H9 (cell line): ENCODE results near the gene CLDN2. TPM values are rescaled to one million over a fixed set of nuclear protein-coding genes. Genes with fewer than 3 reads are reported as not detected.

Source experiments
- DNase-seq: peaks from one replicate; pipeline ENCODE4 v3.0.0-alpha.2; 2017
- H2AFZ ChIP-seq: one replicate; pipeline ENCODE4 v1.6.1; 2013; ENCODE audit warnings: mild to moderate bottlenecking, low read length, control low read depth, moderate library complexity
- H2AK5ac ChIP-seq: 2 replicates; pipeline ENCODE4 v1.6.1; 2013; ENCODE audit warnings: low read length, control low read depth, mixed read lengths; ENCODE audit not compliant: insufficient read length
- H2BK120ac ChIP-seq: one replicate; pipeline ENCODE4 v1.6.1; 2013; ENCODE audit warnings: low read depth, mild to moderate bottlenecking, low read length, control low read depth, inconsistent platforms; ENCODE audit not compliant: poor library complexity, severe bottlenecking
- H2BK12ac ChIP-seq: 2 replicates; pipeline ENCODE4 v1.6.1; 2013; ENCODE audit warnings: low read length, control low read depth, mixed read lengths, low read depth; ENCODE audit not compliant: insufficient read length
- H2BK15ac ChIP-seq: 2 replicates; pipeline ENCODE4 v1.6.1; 2013; ENCODE audit warnings: low read depth, low read length, control low read depth
- H2BK20ac ChIP-seq: one replicate; pipeline ENCODE4 v1.6.1; 2013; ENCODE audit warnings: low read depth, mild to moderate bottlenecking, low read length, control low read depth, inconsistent platforms; ENCODE audit not compliant: poor library complexity, severe bottlenecking
- H2BK5ac ChIP-seq: 2 replicates; pipeline ENCODE4 v1.6.1; 2013; ENCODE audit warnings: low read length, control low read depth, mixed read lengths; ENCODE audit not compliant: insufficient read length
- H3K14ac ChIP-seq: 2 replicates; pipeline ENCODE4 v1.6.1; 2013; ENCODE audit warnings: low read length, control low read depth; ENCODE audit not compliant: insufficient read depth
- H3K18ac ChIP-seq: 2 replicates; pipeline ENCODE4 v1.6.1; 2013; ENCODE audit warnings: low read depth, mild to moderate bottlenecking, mixed read lengths, low read length, control low read depth; ENCODE audit not compliant: insufficient read length
- H3K23ac ChIP-seq: 2 replicates; pipeline ENCODE4 v1.6.1; 2013; ENCODE audit warnings: low read length, control low read depth, mixed read lengths, low read depth; ENCODE audit not compliant: insufficient read length
- H3K23me2 ChIP-seq: 2 replicates; pipeline ENCODE4 v1.6.1; 2013; ENCODE audit warnings: low read depth, mild to moderate bottlenecking, mixed read lengths, low read length, control low read depth; ENCODE audit not compliant: insufficient read length, poor library complexity, severe bottlenecking
- H3K27ac ChIP-seq: 2 replicates; pipeline ENCODE4 v1.5.1; 2013; ENCODE audit warnings: low read length, control low read depth, mixed read lengths, low read depth; ENCODE audit not compliant: insufficient read length
- H3K27me3 ChIP-seq: 2 replicates; pipeline ENCODE4 v1.6.1; 2013; ENCODE audit warnings: low read length, control low read depth, inconsistent platforms; ENCODE audit not compliant: insufficient read depth
- H3K4ac ChIP-seq: 2 replicates; pipeline ENCODE4 v1.6.1; 2013; ENCODE audit warnings: low read depth, mild to moderate bottlenecking, control low read depth, inconsistent platforms, low read length, moderate library complexity
- H3K4me1 ChIP-seq: 2 replicates; pipeline ENCODE4 v1.6.1; 2013; ENCODE audit warnings: low read length, control low read depth, inconsistent platforms; ENCODE audit not compliant: insufficient read depth
- H3K4me2 ChIP-seq: 2 replicates; pipeline ENCODE4 v1.6.1; 2013; ENCODE audit warnings: low read length, control low read depth, mixed read lengths; ENCODE audit not compliant: insufficient read length, insufficient read depth
- H3K56ac ChIP-seq: 2 replicates; pipeline ENCODE4 v1.6.1; 2013; ENCODE audit warnings: low read depth, mild to moderate bottlenecking, mixed read lengths, low read length, control low read depth; ENCODE audit not compliant: insufficient read length
- H3K79me1 ChIP-seq: 2 replicates; pipeline ENCODE4 v1.6.1; 2013; ENCODE audit warnings: low read depth, mild to moderate bottlenecking, moderate library complexity, low read length, control low read depth, inconsistent platforms; ENCODE audit not compliant: insufficient read depth, poor library complexity, severe bottlenecking
- H3K79me2 ChIP-seq: 2 replicates; pipeline ENCODE4 v1.6.1; 2013; ENCODE audit warnings: low read length, control low read depth, inconsistent platforms; ENCODE audit not compliant: insufficient read depth
- H3K9ac ChIP-seq: 2 replicates; pipeline ENCODE4 v1.6.1; 2013; ENCODE audit warnings: low read length, control low read depth, mixed read lengths; ENCODE audit not compliant: insufficient read length; ENCODE audit errors: extremely low read depth
- H3K9me3 ChIP-seq: one replicate; pipeline ENCODE4 v1.6.1; 2013; ENCODE audit warnings: low read depth, low read length, inconsistent platforms; ENCODE audit not compliant: control insufficient read depth
- H3T11ph ChIP-seq: one replicate; pipeline ENCODE4 v1.6.1; 2013; ENCODE audit warnings: mild to moderate bottlenecking, low read length, control low read depth, inconsistent platforms
- H4K20me1 ChIP-seq: one replicate; pipeline ENCODE4 v1.6.1; 2013; ENCODE audit not compliant: control insufficient read depth, insufficient read length, insufficient read depth
- H4K5ac ChIP-seq: 2 replicates; pipeline ENCODE4 v1.6.1; 2013; ENCODE audit warnings: low read depth, mild to moderate bottlenecking, mixed read lengths, low read length, control low read depth; ENCODE audit not compliant: insufficient read length
- H4K8ac ChIP-seq: replicated peaks from 2 replicates; pipeline ENCODE4 v1.6.1; 2013; ENCODE audit warnings: low read length, control low read depth, mixed read lengths, low read depth; ENCODE audit not compliant: insufficient read length
- H4K91ac ChIP-seq: 2 replicates; pipeline ENCODE4 v1.6.1; 2013; ENCODE audit warnings: low read depth, mild to moderate bottlenecking, moderate library complexity, mixed read lengths, low read length, control low read depth; ENCODE audit not compliant: insufficient read length
- H3K27ac Mint-ChIP-seq, 3 experiments: 2 replicates in 2 of 3; 3 replicates in 1 of 3; pipeline ENCODE4 v1.8.0; 2020 to 2021; ENCODE audit warnings: mixed read lengths in 3 of 3, mild to moderate bottlenecking in 1 of 3, moderate library complexity in 1 of 3
- H3K27me3 Mint-ChIP-seq: 2 replicates; pipeline ENCODE4 v1.8.0; 2021; ENCODE audit warnings: low read depth, mild to moderate bottlenecking, moderate library complexity, mixed read lengths
- H3K36me3 Mint-ChIP-seq, 3 experiments: 2 replicates in 2 of 3; 3 replicates in 1 of 3; pipeline ENCODE4 v1.8.0; 2020 to 2021; ENCODE audit warnings: low read depth in 3 of 3, mixed read lengths in 3 of 3; ENCODE audit not compliant: insufficient read depth in 1 of 3
- H3K4me1 Mint-ChIP-seq, 2 experiments: 2 replicates each; pipeline ENCODE4 v1.8.0; 2020; ENCODE audit warnings: mixed read lengths in 2 of 2
- H3K4me3 Mint-ChIP-seq, 2 experiments: 2 replicates in 1 of 2; 3 replicates in 1 of 2; pipeline ENCODE4 v1.8.0; 2020 to 2021; ENCODE audit warnings: mild to moderate bottlenecking in 2 of 2, mixed read lengths in 2 of 2, moderate library complexity in 1 of 2
- H3K9me3 Mint-ChIP-seq, 2 experiments: 2 replicates in 1 of 2; 3 replicates in 1 of 2; pipeline ENCODE4 v1.8.0; 2020; ENCODE audit warnings: mild to moderate bottlenecking in 2 of 2, mixed read lengths in 2 of 2, moderate library complexity in 1 of 2
- WGBS: extraction: QIAGEN DNeasy Blood & Tissue Kit; methylation state at CpG from one replicate; pipeline ENCODE4 v1.1.7; 2013; ENCODE audit warnings: missing lambda C conversion rate, low lambda C conversion rate, mixed read lengths; ENCODE audit not compliant: insufficient read length; ENCODE audit errors: extremely low coverage; 5-methylcytosine and 5-hydroxymethylcytosine counted together
- total RNA-seq: library from RNA; stranded (reverse); gene quantifications from 2 replicates; pipeline ENCODE4 v1.2.1, GENCODE V29; 2021
- TF ChIP-seq, protein P1 (sequence below): fragments of 200-600 bp; sonication (generic); conservative IDR thresholded peaks from 3 replicates; pipeline ENCODE4 v1.8.0; 2021; ENCODE audit warnings: antibody characterized with exemption, mild to moderate bottlenecking

Gene CLDN2
- total RNA-seq, 1 experiment from 2014 or later = not detected

DNA sequence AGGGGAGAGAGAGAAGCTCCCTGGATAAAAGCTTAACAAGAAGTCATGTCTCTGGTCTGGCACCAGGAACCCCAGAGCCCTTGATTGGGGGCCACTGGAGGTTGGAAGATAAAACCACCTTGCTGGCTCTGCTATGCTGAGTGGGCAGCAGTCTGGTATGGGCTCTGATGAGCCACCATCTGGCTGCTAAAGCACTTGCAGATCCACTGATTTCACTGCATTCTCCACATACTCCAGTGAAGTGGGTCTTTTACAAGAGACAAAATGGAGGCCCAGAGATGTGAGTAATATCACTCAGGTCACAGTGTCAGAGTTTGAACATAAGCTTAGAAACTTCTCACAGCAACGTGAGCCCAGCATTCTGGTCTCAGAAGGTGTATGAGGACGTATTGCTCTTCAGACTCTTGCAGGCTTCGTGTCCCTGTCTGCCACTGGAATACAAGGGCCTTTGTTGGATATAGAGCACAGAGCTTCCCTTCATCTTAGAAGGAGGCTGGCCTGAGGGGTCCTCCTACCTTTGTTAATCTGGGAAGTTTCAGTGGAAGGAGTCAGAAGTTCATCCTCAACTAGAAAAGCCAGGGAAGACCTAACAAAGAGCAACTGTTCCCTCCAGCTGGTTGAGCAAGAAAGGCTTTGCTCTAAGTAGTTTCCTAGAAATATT is 11.8 kb downstream of the CLDN2 start:
- no peaks in the 10 kb centered on the region for H3K23me2 ChIP-seq
- no peak overlapping the region for H2BK5ac ChIP-seq
- no peak for DNase-seq
- TF ChIP-seq, protein P1, sequence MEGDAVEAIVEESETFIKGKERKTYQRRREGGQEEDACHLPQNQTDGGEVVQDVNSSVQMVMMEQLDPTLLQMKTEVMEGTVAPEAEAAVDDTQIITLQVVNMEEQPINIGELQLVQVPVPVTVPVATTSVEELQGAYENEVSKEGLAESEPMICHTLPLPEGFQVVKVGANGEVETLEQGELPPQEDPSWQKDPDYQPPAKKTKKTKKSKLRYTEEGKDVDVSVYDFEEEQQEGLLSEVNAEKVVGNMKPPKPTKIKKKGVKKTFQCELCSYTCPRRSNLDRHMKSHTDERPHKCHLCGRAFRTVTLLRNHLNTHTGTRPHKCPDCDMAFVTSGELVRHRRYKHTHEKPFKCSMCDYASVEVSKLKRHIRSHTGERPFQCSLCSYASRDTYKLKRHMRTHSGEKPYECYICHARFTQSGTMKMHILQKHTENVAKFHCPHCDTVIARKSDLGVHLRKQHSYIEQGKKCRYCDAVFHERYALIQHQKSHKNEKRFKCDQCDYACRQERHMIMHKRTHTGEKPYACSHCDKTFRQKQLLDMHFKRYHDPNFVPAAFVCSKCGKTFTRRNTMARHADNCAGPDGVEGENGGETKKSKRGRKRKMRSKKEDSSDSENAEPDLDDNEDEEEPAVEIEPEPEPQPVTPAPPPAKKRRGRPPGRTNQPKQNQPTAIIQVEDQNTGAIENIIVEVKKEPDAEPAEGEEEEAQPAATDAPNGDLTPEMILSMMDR = no peak
- Mint-ChIP-seq H3K27ac (no peak overlapping the region), H3K4me3 (no peak overlapping the region), H3K36me3 (no peaks in the 10 kb centered on the region; a peak in 1 of 7 replicates), H3K4me1 (no peaks in the 10 kb centered on the region), H3K27me3 (no peaks in the 10 kb centered on the region; the same call in 1 of the 2 replicates), H3K9me3 (peaks cover 0 to 23% of the 10 kb centered on the region in 2 experiments; a peak in 2 of 5 replicates)
- H2BK15ac ChIP-seq = no peak overlapping the region
- H3K18ac ChIP-seq = no peak overlapping the region
- H2AK5ac ChIP-seq = no peak overlapping the region
- H3K4me1 ChIP-seq = no peaks in the 10 kb centered on the region
- no peak overlapping the region for H2BK12ac ChIP-seq
- H3K9ac ChIP-seq = no peak overlapping the region
- H3K14ac ChIP-seq = no peak overlapping the region
- no peaks in the 10 kb centered on the region for H3K79me1 ChIP-seq
- no peak overlapping the region for H3K4me2 ChIP-seq
- no peaks in the 10 kb centered on the region for H4K20me1 ChIP-seq
- peaks cover 4% of the 10 kb centered on the region for H3K9me3 ChIP-seq
- no peak overlapping the region for H3K56ac ChIP-seq
- H2BK20ac ChIP-seq = no peak overlapping the region
- no peaks in the 10 kb centered on the region for H3K27me3 ChIP-seq
- WGBS = no CpG with 5 or more reads among the region's 3 CpGs
- H3K4ac ChIP-seq = no peak overlapping the region
- H4K8ac ChIP-seq = no peak overlapping the region
- H3K23ac ChIP-seq = no peak overlapping the region
- no peak overlapping the region for H3K27ac ChIP-seq
- no peak overlapping the region for H3T11ph ChIP-seq
- no peak overlapping the region for H4K91ac ChIP-seq
- no peaks in the 10 kb centered on the region for H3K79me2 ChIP-seq
- no peak overlapping the region for H2BK120ac ChIP-seq
- H2AFZ ChIP-seq = no peak overlapping the region
- no peak overlapping the region for H4K5ac ChIP-seq
